Measurements from ENCODE around the gene APH1A.
"Not testable (repeated sequence)": the region's sequence is repeated elsewhere in the genome, so short reads cannot be mapped to it uniquely, and the experiment has no call there.

GRCh38 chr1:150232921-150233320 is 35.9 kb downstream of the APH1A start:
- TF ChIP-seq CTCF (conservative IDR thresholded peaks at IDR 0.05; ENCODE audit: low read depth, low read length); EZH2 (IDR thresholded peaks at IDR 0.05; ENCODE audit: low read length, unreplicated experiment); EZH2phosphoT487 (IDR thresholded peaks at IDR 0.05; ENCODE audit: borderline replicate concordance, low read length): not testable (repeated sequence)

Data from PC-3 (cell line).